H1 (cell line): ENCODE data around the gene NR3C2.

Experiments
- BACH1 ChIP-seq: IDR thresholded peaks from 2 replicates; pipeline ENCODE4 v1.6.1; 2012; ENCODE audit warnings: low read length, improper control_type of control experiment
- CTCF ChIP-seq, 3 experiments: IDR thresholded peaks; 1 replicate in 2 of 3; 2 replicates in 1 of 3; pipeline versions ENCODE4 v1.5.1 to v1.6.1; 2011; ENCODE audit warnings: low read length in 3 of 3, mild to moderate bottlenecking in 3 of 3, inconsistent platforms in 2 of 3, low read depth in 1 of 3, moderate library complexity in 1 of 3; ENCODE audit not compliant: insufficient read depth in 1 of 3; ENCODE audit errors: control extremely low read depth in 1 of 3
- EZH2 ChIP-seq: fragments of 200-600 bp; sonication (generic); IDR thresholded peaks from 2 replicates; pipeline ENCODE4 v1.7.1; 2012; ENCODE audit warnings: low read depth, mild to moderate bottlenecking, moderate library complexity, low read length, inconsistent platforms; ENCODE audit not compliant: severe bottlenecking

GRCh38 chr4:148315049-148315448 lies 127.2 kb downstream of the NR3C2 start:
- TF ChIP-seq CTCF (IDR thresholded peaks at IDR 0.05; ENCODE audit: control extremely low read depth in 1 of 3, insufficient read depth in 1 of 3, low read depth in 1 of 3, low read length in 3 of 3) = no peak
- no peak for TF ChIP-seq BACH1
- no peak for TF ChIP-seq EZH2
